Brain microvascular endothelial cell (primary cell): ENCODE data around the gene GJD2.

Source experiments
- DNase-seq: peaks from one replicate; pipeline ENCODE4 v3.0.0-alpha.2; 2020
- H3K27ac ChIP-seq: fragments of 250-450 bp; sonication (Bioruptor Pico); 2 replicates; pipeline ENCODE4 v1.5.1; 2020; ENCODE audit warnings: mild to moderate bottlenecking, moderate library complexity
- H3K27me3 ChIP-seq: fragments of 250-450 bp; sonication (Bioruptor Pico); replicated peaks from 2 replicates; pipeline ENCODE4 v1.5.1; 2020; ENCODE audit warnings: mild to moderate bottlenecking
- H3K36me3 ChIP-seq: fragments of 250-450 bp; sonication (Bioruptor Pico); replicated peaks from 2 replicates; pipeline ENCODE4 v1.5.1; 2020; ENCODE audit warnings: mild to moderate bottlenecking
- H3K4me3 ChIP-seq: 2 replicates; pipeline ENCODE4 v1.5.1; 2011; ENCODE audit warnings: low read depth, mild to moderate bottlenecking, control low read depth, low read length, moderate library complexity
- CTCF ChIP-seq: IDR thresholded peaks from 2 replicates; pipeline ENCODE4 v1.5.1; 2011; ENCODE audit warnings: low read depth, mild to moderate bottlenecking, moderate library complexity, low read length, control low read depth, inconsistent platforms; ENCODE audit errors: missing control alignments
- in situ Hi-C: cut with HindIII; loops from 2 replicates; pipeline ENCODE4 v1.10.0; 2017; ENCODE audit warnings: low sequenced_read_pairs, low pct_ligation_motif_present

The GJD2 gene

GRCh38 chr15:34730701-34731100 lies 24.1 kb downstream of the GJD2 start:
- in situ Hi-C loops: no loop called here
- no peak overlapping the region for H3K4me3 ChIP-seq
- no peaks in the 10 kb centered on the region for H3K27me3 ChIP-seq
- no peak overlapping the region for H3K27ac ChIP-seq
- no peaks in the 10 kb centered on the region for H3K36me3 ChIP-seq
- no peak for DNase-seq
- no peak for TF ChIP-seq CTCF

- in situ Hi-C loops: no loop called here
- H3K27ac ChIP-seq: no peak overlapping the region
- H3K27me3 ChIP-seq: no peaks in the 10 kb centered on the region
- no peak for DNase-seq
- no peak for TF ChIP-seq CTCF
- H3K36me3 ChIP-seq: no peaks in the 10 kb centered on the region
- no peak overlapping the region for H3K4me3 ChIP-seq
Observed at GRCh38 chr15:34729886-34730285, 24.9 kb downstream of the GJD2 start.

GRCh38 chr15:34729056-34729455 lies 25.7 kb downstream of the GJD2 start:
- no peak overlapping the region for H3K4me3 ChIP-seq
- H3K36me3 ChIP-seq: no peaks in the 10 kb centered on the region
- in situ Hi-C loops: no loop called here
- TF ChIP-seq CTCF: no peak
- no peak for DNase-seq
- H3K27me3 ChIP-seq: no peaks in the 10 kb centered on the region
- no peak overlapping the region for H3K27ac ChIP-seq

GRCh38 chr15:34726406-34727100 lies 28.2 kb downstream of the GJD2 start:
- TF ChIP-seq CTCF: no peak
- in situ Hi-C loops: no loop called here
- H3K36me3 ChIP-seq: no peaks in the 10 kb centered on the region
- no peak overlapping the region for H3K27ac ChIP-seq
- no peaks in the 10 kb centered on the region for H3K27me3 ChIP-seq
- no peak for DNase-seq
- H3K4me3 ChIP-seq: no peak overlapping the region

GRCh38 chr15:34725556-34725955 lies 29.2 kb downstream of the GJD2 start:
- H3K27me3 ChIP-seq: no peaks in the 10 kb centered on the region
- TF ChIP-seq CTCF: no peak
- H3K27ac ChIP-seq: no peak overlapping the region
- DNase-seq: no peak
- H3K36me3 ChIP-seq: no peaks in the 10 kb centered on the region
- no peak overlapping the region for H3K4me3 ChIP-seq
- in situ Hi-C loops: no loop called here

GRCh38 chr15:34724481-34724880 lies 30.3 kb downstream of the GJD2 start:
- no peaks in the 10 kb centered on the region for H3K36me3 ChIP-seq
- H3K27ac ChIP-seq: no peak overlapping the region
- DNase-seq: no peak
- no peak overlapping the region for H3K4me3 ChIP-seq
- in situ Hi-C loops: loop anchor here (25.0 kb wide), 1 partner anchor 88 kb away; no protein-coding TSS in a partner anchor
- TF ChIP-seq CTCF: no peak
- no peaks in the 10 kb centered on the region for H3K27me3 ChIP-seq
